HG03520 (cell line): ENCODE data around the gene DISP3.

Source experiments
- ATAC-seq: cut with Tn5 transposase; IDR thresholded peaks from one replicate; pipeline ENCODE4 v1.9.1; 2021; ENCODE audit warnings: mild to moderate bottlenecking, moderate library complexity; ENCODE audit not compliant: unreplicated experiment

DISP3 gene

GRCh38 chr1:11527541-11528452 lies 48.8 kb downstream of the DISP3 start:
- no peak for ATAC-seq

GRCh38 chr1:11528611-11529261 lies 49.8 kb downstream of the DISP3 start:
- no peak for ATAC-seq

GRCh38 chr1:11529330-11529729 lies 50.4 kb downstream of the DISP3 start:
- no peak for ATAC-seq

- no peak for ATAC-seq
Measured at GRCh38 chr1:11529763-11530730, 51.1 kb downstream of the DISP3 start.

- ATAC-seq: no peak
Measured at GRCh38 chr1:11530731-11531311, 51.9 kb downstream of the DISP3 start.

- no peak for ATAC-seq
Measured at GRCh38 chr1:11531314-11531870, 52.4 kb downstream of the DISP3 start.

- ATAC-seq: no peak
Measured at GRCh38 chr1:11531943-11532342, 53.0 kb downstream of the DISP3 start.

GRCh38 chr1:11533790-11534787 lies 55.1 kb downstream of the DISP3 start:
- ATAC-seq: no peak

GRCh38 chr1:11534846-11535245 lies 55.9 kb downstream of the DISP3 start:
- ATAC-seq: no peak

- no peak for ATAC-seq
Measured at GRCh38 chr1:11535316-11535715, 56.4 kb downstream of the DISP3 start.

- no peak for ATAC-seq
Measured at GRCh38 chr1:11535761-11536572, 57.0 kb downstream of the DISP3 start.

- ATAC-seq: no peak
Measured at GRCh38 chr1:11536573-11537379, 57.8 kb downstream of the DISP3 start.

GRCh38 chr1:11537380-11537764 lies 58.4 kb downstream of the DISP3 start:
- no peak for ATAC-seq

- no peak for ATAC-seq
Measured at GRCh38 chr1:11537854-11538591, 59.1 kb downstream of the DISP3 start.

GRCh38 chr1:11538886-11539285 lies 59.9 kb downstream of the DISP3 start:
- no peak for ATAC-seq

GRCh38 chr1:11539850-11540772 lies 61.2 kb downstream of the DISP3 start:
- ATAC-seq: no peak
